Muscle of arm (tissue), 12 donors: ENCODE measurements around the gene CCDC188. TPM values are rescaled to one million over a fixed set of nuclear protein-coding genes. Genes with fewer than 3 reads are reported as not detected.

Experiments
- DNase-seq: peaks from one replicate; pipeline ENCODE4 v3.0.0-alpha.2; 2013
- polyA plus RNA-seq, 12 donors: library from polyadenylated mRNA; unstranded; fragments of 120-200 nt; gene quantifications; one replicate each; pipeline ENCODE4 v1.2.1, GENCODE V29; 2013; ENCODE audit not compliant: insufficient read length in 12 of 12

The CCDC188 gene
- polyA plus RNA-seq, 12 donors: 0.52 to 2.4 (median 1.2) TPM; not detected in 2

DNA sequence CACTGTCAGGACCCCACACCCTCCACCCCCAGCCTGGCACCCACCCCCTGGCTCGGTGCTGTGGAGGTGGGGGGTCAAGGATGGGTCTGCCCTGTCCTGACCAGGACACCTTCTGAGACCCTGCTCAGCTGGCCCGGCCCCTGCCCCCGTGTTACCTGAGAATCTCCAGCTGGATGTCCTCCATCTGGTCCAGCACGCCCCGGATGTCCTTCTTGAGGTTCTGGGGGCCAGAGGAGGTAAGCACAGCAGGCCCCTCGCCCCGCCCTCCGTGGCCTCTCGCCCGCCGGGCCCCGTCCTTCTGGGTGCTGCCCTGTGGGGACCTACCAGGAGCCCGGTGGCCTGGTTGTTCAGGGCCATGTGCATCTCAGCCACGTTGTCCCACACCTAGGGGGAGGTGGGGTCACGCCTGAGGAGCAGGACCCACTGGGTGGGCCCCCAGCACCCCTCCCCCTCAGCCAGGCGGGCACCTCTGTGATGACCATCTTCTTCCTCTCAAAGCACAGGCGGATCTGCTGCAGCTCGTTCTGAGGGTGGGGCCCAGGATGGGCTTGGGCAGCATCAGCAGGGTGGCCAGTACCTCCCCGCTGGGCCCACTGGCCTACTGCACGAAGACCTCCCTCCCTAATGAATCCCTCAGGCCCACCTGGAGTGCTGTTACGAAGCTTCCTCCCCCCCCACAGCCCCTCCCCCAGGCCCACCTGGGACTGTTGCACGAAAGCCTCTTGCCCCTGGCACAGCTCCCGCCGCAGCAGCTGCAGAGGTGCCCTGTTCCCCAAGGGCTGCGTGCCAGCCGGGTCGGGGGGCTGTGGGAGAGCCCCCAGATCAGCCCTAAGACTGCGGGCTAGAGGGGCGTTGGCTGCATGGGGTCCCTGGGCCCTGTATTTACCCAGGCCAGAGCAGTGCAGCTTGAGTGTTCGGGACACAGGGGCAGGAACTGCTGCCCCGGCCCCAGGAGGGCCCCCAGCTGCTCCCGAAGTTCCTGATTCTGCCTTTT lies 1.3 kb downstream of the CCDC188 start:
- no peak for DNase-seq

DNA sequence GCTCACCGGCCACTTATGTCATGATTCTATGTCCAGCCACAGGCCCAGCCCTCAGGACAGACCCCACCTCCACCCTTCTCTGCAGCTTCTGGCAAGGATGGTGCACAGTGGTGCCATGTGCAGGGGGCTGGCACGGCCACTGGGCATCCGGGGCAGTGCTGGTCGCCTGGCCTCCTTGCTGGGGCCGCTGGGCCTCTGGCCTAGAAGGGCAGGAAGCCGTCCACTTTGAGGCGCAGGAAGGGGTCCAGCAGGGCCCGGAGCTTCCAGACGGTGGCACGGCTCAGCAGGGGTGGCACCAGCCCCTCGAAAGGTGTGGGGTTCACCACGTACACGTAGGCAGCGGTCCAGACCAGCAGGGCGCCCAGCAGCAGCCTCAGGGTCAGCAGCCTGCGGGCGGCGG lies 2.4 kb downstream of the CCDC188 start:
- DNase-seq: no peak

DNA sequence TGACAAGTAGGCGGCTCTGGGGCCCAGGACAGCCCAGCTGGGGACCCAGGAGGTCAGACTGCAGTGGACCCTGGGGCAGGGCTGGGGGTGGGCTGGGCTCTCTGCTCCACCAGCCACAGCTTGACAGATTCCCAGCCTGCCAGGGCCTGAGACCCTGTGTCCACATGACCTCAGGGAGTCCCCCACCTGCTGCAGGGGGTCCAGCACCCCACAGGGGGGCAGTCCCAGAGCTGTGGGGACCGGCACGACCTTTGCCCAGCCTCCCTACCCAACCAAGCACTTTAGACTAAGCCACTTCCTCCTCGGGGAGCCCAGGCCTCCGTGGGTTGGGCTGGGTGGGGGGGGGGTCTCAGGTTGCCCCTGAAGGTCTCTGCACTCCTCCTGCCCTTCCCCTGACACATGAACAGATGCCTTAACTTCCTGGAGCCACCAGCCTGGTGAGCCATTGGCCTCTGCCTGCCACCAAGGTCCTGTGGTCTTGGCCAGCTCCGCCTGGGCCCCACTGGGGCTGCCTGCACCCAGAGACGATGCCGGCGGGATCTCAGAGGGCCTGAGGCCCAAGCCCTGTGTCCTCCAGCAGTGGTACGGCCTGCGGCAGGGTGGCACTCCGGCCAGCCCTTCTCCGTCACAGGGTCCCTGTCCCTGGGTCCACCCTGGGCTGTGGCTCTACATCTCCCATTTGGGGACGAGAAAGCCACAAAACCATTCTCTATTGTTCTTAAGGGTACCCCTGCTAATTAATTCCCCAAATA lies 3.4 kb downstream of the CCDC188 start:
- DNase-seq: no peak

GRCh38 chr22:20146777-20147176 lies 4.1 kb downstream of the CCDC188 start:
- DNase-seq: no peak

DNA sequence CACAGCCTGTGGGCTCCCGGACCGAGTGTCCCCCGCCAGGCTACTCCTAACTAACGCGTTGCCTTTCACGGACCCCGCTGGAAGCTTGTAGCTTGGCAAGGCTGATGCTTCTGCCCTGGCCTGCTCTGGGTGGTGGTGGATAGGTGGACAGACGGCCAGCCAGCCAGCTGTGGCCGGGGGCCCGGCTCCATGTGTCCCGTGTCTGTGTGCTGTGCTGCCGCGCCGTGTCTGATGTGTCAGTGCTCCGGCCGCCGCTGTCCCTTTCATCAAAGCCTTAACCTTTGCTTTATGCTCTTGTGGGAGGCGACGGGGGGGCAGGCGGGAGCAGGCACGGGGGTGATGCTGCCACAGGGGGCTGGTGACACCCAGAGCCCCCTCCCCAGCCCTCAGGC lies 5.0 kb downstream of the CCDC188 start:
- DNase-seq: no peak

DNA sequence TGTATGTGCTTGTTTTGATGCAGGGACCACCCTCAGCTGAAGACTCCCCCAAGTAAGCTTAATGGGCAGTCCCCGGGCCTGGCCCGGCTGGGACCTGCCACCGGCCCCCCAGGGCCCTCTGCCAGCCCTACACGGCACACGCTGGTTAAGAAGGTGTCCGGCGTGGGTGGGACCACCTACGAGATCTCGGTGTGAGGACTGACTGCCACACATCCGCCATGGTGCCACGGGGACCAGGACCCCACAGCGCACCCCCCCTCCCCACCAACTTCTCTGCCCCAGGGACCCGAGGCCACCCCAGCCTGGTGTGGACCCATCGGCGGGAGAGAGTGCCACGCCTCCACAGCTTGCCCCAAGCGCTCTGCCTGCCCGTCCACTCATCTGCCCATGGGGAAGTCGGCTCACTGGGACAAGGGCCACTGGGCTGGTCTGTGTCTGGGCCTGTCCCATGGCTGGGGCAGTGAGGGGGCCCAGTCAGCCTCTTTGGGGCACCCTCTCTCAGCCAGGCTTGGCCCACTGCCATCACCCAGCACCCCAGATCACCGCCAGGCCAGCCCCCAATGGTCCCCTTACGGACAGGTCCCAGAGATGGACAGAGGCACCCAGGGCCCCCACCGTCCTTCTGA lies 5.5 kb downstream of the CCDC188 start:
- DNase-seq: no peak

DNA sequence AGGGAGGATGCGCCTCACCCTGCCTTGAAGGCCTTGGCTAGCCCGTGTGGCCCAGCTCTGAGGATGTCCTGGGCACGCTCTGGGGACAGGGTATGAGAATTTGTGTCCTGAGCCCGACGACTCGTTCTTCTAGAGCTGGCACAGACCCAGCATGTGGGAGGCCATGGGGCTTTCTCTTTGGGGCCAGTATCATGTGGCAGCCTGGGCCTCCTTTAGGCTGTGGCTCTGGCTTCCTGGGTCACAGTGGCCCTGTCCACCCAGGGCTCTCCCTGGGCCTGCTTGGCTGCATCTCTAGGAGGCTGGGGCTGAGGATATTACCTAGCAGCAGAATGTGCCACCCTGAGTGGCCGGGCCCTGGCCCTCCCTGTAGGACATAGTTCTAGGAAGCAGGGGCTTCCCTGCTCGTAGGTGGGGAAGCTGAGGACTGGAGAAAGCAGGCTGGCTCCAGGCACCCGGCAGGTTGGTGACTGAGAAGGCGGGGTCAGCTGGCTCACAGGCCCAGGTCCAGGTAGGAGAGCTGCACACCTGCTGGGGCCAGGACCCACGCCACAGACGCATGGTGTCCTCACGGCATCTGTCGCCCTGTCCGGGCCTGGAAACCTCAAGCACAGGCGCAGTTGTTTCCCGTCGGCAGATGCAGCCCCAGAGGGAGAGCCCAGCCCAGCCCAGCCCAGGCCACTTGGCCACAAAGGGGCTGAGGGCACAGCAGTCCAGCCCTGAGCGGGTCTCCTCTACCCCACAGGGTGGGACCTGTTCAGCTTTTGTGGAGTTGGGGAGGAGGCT lies 6.8 kb downstream of the CCDC188 start:
- no peak for DNase-seq

DNA sequence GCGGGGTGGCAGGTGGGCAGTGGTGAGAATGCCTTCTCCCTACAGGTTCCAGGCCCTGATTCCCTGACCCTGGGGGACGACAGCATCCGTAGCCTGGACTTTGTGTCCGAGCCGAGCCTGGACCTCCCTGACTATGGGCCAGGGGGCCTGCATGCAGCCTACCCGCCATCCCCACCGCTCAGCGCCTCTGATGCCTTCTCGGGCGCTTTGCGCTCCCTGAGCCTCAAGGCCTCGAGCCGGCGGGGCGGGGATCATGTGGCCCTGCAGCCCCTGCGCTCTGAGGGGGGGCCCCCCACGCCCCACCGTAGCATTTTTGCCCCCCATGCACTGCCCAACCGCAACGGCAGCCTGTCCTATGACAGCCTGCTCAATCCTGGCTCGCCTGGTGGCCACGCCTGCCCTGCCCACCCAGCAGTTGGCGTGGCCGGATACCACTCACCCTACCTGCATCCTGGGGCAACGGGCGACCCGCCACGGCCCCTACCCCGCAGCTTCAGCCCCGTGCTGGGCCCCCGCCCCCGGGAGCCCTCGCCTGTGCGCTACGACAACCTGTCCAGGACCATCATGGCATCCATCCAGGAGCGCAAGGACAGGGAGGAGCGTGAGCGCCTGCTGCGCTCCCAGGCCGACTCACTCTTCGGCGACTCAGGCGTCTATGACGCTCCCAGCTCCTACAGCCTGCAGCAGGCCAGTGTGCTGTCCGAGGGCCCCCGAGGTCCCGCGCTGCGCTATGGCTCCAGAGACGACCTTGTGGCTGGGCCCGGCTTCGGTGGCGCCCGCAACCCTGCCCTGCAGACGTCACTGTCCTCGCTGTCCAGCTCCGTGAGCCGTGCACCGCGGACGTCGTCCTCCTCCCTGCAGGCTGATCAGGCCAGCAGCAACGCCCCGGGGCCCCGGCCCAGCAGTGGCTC lies 7.9 kb downstream of the CCDC188 start:
- DNase-seq: no peak

- no peak for DNase-seq
Measured at GRCh38 chr22:20141186-20142077, 9.4 kb downstream of the CCDC188 start.

- DNase-seq: no peak
Measured at GRCh38 chr22:20140521-20140964, 10.3 kb downstream of the CCDC188 start.

DNA sequence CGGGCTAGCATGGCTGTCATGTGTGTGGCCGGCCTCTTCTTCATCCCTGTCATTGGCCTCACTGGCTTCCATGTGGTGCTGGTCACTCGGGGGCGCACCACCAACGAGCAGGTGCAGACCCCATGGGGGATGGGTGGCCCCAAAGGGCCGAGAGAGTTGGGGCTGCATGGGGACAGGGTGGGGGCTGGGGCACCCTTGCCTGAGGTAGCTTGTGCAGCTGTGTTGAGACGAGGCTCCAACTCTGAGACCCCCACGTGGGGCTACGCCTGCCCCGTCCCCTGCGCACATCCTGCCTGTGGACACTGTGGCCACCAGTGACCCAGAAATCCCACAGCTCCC lies 10.8 kb downstream of the CCDC188 start:
- no peak for DNase-seq

DNA sequence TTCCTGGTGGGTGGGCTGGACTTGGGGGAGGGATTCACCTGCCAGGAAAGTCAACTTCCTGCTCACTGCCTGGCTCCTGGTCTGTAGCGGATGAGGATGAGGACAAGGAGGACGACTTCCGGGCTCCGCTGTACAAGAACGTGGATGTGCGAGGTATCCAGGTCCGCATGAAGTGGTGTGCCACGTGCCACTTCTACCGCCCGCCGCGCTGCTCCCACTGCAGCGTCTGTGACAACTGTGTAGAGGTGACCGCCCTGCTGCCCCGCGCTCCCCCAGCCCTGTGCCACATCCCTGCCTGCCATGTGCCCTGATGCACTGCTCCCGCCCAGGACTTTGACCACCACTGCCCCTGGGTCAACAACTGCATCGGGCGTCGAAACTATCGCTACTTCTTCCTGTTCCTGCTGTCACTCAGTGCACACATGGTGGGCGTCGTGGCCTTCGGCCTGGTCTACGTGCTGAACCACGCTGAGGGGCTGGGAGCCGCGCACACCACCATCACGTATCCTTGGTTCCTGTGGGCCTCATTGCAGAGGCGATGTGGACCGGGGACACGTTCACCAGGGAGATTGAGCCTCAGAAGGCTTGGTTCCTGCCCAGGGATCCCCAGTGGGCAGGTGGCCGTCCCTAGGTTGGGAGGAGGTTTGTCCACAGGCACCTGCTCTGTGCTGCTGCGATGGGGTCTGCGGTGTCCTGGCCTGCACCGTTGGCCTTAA lies 11.3 kb downstream of the CCDC188 start:
- DNase-seq: no peak

GRCh38 chr22:20138868-20139267 lies 12.0 kb downstream of the CCDC188 start:
- no peak for DNase-seq

GRCh38 chr22:20138417-20138738 lies 12.5 kb downstream of the CCDC188 start:
- no peak for DNase-seq

DNA sequence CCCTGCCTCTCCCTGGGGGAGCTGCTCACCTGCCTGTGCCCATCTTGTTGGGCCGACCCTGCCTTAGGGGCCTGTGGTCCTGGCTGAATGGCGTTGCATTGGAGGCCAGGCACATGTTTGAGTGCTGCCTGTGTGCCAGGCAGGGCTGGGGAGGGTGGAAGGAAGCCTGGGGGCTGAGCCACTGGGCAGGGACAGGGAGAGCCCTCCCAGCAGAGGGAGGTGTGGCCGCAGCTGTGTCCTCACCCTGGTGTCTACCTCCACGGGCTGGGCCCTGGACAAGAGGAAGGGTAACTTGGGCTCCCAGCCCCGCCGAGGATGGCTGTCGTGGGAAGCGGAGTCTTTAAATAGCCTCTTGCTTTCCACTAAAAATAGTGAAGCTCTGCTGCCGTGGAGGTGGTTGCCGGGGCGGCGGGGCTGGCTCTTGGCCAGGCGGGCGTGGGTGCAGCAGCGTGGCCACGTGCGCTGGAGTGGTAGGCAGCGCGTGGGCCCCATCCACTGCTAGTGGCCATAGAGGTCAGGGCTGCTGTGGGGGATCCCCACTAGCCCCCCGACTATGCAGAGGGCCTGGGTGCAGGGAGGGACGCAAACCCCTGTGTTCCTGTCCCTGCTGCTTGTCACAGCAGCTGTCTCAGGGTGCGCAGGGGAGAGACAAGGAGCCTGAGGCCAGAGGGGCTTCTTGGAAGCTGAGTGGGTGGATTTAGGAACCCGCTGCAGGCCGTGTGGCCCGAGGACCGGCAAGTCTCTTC lies 13.0 kb downstream of the CCDC188 start:
- DNase-seq: no peak

GRCh38 chr22:20137113-20137512 lies 13.7 kb downstream of the CCDC188 start:
- DNase-seq: no peak

GRCh38 chr22:20136603-20136873 lies 14.3 kb downstream of the CCDC188 start:
- DNase-seq: no peak

GRCh38 chr22:20135806-20136602 lies 14.9 kb downstream of the CCDC188 start:
- DNase-seq: no peak
